NCI-H146 treated with DMSO at 0.1 percent for 48 hours (cell line): Measurements from ENCODE around the gene LIPH.

Source experiments
- DNase-seq: peaks from one replicate; lab custom pipeline; 2025; ENCODE audit not compliant: unreplicated experiment; lab: John Stamatoyannopoulos, UW

Gene LIPH

GRCh38 chr3:185540695-185541094 is 11.7 kb downstream of the LIPH start:
- no peak for DNase-seq

DNA sequence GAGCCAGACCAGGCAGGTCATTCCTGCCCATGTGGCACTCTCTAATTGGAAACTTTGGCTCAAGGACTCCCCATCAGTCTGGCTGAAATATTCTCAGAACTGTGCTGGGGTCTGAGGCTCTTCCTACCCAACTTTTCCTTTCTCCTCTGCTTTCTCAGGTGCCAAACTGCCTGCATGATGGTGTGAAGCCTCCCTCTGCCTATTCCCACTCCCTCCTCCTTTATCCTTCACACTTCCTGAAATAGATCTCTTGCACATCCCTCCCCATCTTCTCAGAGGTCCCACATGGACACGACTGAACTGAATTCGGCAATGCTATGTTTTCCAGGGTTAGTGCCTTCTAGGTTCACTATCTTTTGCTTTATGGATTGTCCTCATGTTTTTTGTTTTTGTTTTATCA is 12.5 kb downstream of the LIPH start:
- DNase-seq = no peak

DNA sequence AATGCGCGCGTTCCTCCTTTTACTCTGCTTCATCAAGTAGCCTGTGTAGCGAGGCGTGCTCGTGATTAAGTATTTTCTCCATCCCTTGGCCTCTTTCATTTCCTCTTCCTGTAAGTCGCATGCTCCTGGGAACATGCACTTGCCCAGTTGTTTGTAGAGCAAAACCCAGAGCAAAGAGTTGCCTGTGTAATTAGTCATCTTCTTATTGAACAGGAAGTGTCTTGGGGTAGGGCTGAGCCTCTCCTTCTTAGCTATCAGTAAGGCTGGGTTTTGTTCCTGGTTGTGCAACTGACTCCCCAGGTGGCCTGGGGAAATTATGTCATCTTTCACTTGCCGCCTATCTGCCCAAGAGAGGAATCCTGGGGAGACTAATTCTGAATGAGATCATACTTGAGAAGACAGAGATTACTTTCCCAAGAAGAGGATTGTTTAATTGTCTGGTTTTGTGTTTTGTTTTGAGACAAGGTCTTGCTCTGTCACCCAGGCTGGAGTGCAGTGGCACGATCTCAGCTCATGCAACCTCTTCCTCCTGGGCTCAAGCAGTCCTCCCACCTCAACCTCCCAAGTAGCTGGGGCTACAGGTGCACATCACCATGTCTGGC is 14.9 kb downstream of the LIPH start:
- no peak for DNase-seq

- DNase-seq = no peak
These were observed 17.9 kb downstream of the LIPH start for GRCh38 chr3:185534511-185534910.

- no peak for DNase-seq
These were observed 19.5 kb downstream of the LIPH start for GRCh38 chr3:185532901-185533300.

DNA sequence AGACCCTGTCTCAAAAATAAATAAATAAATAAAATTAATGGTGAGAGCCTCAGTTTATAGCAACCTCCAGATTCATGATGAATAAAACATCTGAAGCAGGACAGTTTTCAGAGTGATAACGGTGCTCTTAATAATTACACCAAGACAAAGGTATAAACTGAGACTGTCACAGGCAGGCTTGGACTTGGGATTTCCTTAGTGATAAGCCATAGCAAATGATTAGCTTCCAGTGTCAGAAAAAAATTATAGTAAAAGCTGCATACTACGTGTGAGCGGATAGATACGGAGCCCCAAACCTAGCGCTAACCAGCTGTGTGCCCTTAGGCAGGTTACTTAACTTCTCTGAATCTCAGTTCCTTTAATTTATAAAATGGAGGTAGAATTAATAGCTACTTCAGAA is 21.5 kb downstream of the LIPH start:
- no peak for DNase-seq

DNA sequence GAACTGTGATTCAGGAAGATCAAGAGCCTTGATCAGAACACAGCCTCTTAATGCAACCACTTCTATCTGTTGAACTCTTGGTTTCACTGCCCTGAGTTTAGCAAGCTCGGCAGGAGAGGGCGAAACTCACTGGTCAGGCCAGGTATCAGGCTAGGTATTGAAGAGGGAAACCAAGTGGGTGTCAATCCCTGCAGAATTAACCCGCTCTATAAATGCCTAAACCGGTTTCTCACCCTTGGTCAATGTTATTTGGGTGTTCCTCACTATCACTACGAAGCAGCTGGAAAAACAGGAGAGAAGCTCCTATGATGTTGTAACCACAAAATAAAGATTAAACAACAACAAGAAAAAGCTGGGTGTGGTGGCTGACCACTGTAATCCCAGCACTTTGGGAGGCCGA is 23.9 kb downstream of the LIPH start:
- DNase-seq = no peak

GRCh38 chr3:185527364-185527763 is 25.0 kb downstream of the LIPH start:
- no peak for DNase-seq

- no peak for DNase-seq
These were observed 25.9 kb downstream of the LIPH start for GRCh38 chr3:185526349-185526951.

DNA sequence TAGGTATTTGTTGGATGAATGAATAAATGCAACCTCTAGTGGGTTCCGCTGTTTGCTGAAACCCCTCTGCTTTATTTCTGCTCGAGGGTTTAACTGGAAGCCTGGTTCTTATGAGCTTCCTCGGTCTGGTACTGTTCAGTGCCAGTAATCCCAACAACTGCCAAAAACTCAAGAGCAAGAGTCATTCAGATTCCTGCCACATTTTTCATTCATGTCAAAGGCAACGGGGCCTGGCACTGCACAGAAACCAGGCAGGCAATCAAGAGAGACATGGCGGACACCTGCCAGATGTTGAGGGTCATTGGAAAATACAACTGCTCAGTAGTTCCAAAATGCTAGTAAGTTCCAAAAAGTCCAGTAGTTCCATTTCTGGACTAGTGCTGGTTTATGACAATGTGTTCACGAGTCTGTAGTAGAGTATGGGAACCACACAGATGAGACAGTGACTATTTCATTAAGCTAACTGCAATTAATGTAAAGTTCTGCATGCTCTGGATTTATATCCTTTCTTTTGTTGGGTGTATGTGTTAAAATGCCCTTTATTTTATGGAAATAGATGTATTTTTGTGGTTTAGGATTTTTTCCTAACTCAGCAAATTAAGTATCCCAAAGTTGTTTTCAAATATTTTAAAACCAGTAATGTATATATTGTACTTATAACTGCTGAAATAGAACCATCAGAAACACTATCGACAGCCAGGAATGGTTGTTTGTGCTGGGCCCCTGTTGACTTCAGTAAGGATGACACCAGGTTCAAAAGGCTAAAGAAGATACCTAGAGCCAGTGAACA is 30.8 kb downstream of the LIPH start:
- DNase-seq = no peak

DNA sequence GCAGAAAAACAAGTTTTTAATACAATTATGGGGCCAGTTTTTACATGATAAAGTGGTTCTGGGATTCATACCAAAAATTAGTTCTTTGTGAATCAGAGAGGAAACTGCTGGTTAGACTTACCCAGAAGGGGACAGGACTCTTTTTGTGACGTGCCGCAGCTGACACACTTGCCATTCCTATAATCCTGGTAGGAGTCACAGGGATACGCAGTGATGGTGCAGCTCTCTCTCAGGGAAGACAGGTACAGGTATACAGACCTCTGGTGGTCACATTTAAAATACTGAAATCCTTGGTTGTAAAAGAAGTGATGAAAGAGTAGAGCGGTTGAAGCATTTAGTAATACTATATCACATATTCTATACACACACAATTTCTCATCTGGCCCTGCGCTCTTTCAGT is 33.4 kb downstream of the LIPH start:
- no peak for DNase-seq

DNA sequence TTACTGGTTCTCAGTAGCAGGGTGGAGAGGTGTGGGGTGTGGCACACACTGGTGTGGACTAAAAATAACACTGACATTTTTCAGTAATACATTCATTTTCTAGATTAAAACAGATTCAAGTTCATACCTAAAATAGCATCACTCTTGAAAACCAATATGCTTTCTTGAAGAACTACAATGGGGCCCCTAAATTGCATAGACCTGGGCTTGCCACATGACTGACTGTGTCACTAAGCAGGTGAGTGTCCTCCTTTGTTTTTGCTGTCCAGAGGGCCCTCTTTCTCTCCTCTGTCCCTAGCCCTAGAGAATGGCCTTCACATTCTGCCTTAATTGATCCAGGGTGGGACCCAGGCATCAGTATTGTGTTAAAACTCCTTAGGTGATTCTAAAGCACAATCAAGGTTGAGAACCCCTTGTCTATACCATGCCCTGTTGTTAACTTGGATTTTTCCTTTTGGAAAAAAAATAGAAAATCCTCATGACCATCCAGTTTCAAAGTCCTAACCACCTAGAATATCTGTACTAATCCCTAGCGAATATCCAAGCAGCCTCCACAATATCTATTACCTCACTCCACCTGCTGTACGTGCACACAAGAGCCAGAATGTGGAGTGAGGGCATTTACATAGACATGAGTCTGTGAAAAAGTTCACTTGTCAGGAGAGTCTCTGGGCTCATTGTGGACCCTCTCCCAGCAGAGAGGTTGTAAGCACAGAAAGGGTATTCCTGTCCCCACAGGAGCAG is 34.8 kb downstream of the LIPH start:
- no peak for DNase-seq

DNA sequence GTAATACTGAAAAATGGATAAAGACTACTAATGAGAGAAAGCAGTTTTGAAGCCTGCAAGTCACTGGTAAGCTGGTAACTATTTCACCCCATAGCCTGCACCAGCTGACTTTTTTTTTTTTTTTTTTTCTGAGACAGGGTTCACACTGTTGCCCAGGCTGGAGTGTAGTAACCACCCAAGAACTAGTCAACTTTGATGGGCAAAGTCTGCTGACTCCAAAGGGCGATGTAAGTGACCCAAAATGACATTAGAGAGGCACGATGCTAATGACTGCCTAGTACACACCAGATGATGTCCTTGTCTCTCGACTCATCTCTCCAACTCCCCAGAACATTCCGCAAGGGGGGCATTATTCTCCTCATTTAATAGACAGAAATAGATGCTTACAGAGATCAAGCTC is 40.7 kb downstream of the LIPH start:
- DNase-seq = no peak

DNA sequence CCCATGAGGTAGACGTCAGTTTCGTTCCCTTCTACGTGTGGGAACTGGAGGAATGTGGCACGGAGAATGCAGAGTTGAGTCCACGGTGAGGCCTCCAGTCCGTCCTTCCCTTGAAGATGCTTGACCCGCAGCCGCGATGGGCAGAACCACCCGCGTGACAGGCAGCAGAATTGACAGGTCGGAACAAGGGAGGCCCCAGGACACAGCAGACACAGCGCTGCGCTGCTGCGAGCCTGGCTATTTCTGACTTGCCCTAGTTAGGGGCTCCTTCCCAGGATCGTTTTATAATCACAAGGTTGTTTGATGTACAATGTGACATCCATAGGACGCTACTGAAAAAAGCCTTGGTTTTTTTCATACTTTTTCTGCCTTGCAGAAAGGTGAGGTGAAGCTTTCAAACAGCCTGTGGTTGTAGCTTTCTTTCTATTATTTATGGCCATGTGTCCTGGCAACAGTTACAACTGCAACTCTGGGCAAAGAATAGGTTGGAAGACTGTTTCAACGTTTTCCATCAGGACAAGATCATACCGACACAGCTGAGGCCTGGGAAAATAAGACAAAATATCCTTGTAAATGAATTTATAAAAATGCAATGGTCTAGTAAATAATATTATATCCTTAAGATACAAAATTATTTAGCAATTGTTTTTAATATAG is 43.9 kb downstream of the LIPH start:
- no peak for DNase-seq

DNA sequence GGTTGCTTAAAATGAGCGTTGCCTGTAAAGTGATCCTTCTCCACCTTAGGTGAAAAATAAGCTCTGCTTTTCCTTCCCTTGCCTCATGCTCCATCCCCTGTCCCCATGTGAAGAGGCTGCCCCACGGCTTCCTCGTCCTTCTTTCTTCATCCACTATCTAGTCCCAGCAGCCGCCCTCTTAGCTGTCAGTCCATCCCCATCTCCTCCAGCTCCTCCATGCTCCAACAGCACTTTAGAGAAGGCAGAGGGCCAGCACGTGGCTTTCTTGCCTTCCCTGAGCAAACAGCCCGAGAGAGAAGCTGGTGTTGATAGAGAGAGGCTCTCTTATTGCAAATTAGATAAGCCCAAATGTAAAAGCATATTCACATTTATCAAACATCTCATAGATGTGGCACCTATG is 44.5 kb downstream of the LIPH start:
- no peak for DNase-seq

- DNase-seq = no peak
These were observed 47.8 kb downstream of the LIPH start for GRCh38 chr3:185504636-185505035.

GRCh38 chr3:185503521-185503920 is 48.9 kb downstream of the LIPH start:
- no peak for DNase-seq

GRCh38 chr3:185502987-185503386 is 49.4 kb downstream of the LIPH start:
- DNase-seq = no peak

DNA sequence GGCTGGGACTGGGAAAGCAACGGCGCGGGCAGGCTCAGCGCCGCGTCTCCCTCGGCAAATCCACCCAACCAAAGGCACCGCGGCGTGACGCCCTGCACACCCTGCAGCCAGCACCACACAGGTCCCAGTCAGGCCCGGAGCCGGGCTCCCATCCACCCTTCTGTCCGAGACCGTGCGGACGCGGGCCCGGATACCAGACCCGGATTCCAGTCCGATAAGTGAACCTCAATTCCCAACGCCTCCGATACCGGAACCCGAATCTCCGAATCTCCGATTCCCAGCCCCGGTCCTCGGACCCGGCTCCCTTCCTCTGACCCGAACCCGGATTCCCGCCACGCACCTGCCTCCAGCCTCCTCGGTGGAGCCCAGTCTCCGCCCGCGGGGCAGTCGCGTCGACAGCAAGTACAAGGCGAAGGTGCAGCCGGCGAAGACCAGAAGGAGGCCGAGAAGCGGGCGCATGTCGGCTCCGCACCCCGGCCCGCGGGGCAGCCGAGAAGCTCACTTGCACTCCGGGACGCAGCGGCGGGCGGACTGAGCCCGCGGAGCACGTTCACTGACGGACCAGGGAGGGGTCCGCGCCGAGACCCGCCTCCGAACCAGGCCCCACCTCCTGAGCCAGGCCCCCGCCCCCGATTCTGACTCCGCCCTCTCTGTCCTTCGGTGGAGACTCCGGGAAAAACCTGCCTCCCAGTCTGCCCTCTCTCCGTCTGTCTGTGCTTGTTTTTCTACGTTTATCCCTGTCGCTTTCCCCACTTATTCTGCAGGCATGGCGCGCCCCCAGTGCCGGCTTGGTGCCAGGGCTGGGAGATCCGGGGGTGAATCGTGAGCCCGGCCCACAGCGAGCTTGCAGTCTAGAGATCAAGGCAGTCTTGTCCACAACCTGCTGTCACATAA is 53.6 kb downstream of the LIPH start, which contains the start of gene TMEM41A:
Gene TMEM41A, minus strand, starts transcription at position 533 of the 894 bp plus-strand sequence. Its CDS starts 74 bp downstream, at position 459.
- DNase-seq = peak; percentile 92

DNA sequence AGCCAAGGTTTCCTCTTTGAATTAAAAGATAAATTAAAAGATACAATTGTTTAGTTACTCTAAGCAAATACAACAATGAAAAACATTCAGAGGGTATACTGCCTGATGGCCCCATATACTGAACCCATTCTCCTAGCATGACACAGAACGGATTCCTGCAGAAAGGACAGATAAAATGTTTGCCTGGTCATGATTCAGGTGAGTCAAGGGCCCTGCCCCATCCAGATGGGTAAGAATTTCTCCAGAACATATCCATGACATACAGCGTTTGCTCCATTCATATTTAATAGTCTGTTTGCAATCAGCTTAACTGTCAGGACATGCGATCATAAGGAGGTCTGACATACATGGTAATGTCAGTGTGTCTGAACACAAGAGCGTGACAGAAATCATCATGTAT is 62.1 kb downstream of the LIPH start:
- no peak for DNase-seq
